GM21717 (cell line): ENCODE measurements around the gene MYO5B.

Experiments
- ATAC-seq: cut with Tn5 transposase; IDR thresholded peaks from one replicate; pipeline ENCODE4 v1.9.1; 2021; ENCODE audit warnings: mild to moderate bottlenecking, moderate library complexity; ENCODE audit not compliant: unreplicated experiment

The MYO5B gene

GRCh38 chr18:50152900-50153299, 42.0 kb downstream of the MYO5B start:
- ATAC-seq, result no peak

DNA sequence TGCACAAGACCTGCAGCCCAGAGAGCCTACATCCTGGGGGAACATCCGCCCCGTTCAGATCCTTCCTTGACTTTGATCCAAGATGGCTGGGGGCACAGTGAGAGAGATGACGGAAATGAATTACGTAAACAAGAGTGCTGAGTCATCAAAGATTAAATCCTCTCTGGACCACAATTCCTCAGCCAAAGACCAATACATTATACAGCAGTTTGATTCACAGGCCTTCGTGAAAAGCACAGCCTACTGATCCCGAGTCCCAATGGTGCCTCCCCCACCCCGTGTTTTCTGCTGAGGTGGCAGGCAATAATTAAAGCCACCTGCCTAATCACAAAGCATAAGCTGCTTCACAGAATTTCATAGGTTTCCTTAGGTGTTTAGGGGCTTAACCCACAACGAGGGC, 43.0 kb downstream of the MYO5B start:
- ATAC-seq, result no peak

DNA sequence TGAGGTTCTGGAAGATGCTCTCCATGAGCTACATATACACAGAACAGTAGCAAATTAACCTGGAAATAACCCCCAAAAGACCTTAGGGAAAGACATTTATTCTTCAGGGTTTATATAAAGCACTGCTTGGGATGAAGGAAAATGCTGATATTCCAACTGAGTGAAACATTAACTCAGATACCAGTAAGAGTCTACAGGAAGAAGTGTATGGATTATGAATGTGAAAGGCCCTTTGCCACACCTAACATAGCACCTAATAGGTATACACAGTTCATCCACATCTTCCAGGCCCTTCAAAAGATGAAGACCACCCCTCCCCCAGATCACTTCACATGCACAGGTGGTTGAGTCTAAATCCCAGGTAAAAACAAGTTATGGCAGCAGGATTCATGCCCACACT, 50.4 kb downstream of the MYO5B start:
- ATAC-seq, result no peak

GRCh38 chr18:50143886-50144285, 51.1 kb downstream of the MYO5B start:
- ATAC-seq, result no peak

- ATAC-seq, result no peak
These were observed 51.7 kb downstream of the MYO5B start for GRCh38 chr18:50143294-50143693.

- ATAC-seq, result no peak
These were observed 52.4 kb downstream of the MYO5B start for GRCh38 chr18:50142441-50143120.

DNA sequence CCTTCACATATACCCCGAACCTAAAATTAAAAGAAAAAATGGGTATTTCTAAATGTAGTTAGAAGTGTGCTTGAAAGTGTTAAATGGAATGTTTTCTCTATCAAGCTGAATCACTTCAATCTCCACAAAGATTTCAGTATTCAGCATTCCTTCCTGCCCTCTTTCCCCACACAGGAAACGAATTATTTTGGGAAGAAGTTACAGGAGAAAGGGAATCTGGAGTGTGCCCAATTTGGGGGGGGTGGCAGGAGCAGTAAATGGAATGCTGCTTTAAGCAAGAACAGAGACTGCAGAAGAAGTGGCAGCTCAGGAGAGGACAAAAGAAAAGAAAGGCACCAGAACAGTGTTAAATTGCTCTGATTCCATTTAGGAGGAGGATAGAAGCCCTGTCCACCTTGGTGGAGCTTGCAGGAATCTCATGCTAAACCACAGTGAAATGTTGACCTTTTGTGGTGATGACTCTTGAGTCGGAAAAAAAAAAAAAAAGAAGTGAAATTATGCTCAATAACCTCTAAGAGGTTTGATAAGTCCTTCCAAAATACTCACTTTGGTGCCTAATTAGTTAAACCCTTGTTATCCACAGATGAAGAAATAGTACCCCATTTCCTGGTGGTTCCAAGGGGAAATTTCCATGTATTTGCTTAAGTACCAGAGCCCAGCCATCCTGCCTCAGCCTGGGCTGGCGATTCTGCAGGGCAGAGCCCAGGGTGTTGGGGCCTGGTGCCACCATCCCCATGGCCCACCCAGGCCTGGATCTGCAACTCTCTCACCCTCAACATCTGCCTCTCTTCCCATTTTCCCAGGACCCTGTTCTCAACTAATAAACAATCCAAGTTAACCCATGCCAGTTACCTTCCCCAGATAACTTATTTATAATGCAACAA, 56.5 kb downstream of the MYO5B start:
- no peak for ATAC-seq

GRCh38 chr18:50135903-50136302, 59.0 kb downstream of the MYO5B start:
- no peak for ATAC-seq

GRCh38 chr18:50133526-50133925, 61.4 kb downstream of the MYO5B start:
- ATAC-seq, result no peak

GRCh38 chr18:50131591-50131990, 63.4 kb downstream of the MYO5B start:
- no peak for ATAC-seq

GRCh38 chr18:50128506-50129271, 66.3 kb downstream of the MYO5B start:
- no peak for ATAC-seq

DNA sequence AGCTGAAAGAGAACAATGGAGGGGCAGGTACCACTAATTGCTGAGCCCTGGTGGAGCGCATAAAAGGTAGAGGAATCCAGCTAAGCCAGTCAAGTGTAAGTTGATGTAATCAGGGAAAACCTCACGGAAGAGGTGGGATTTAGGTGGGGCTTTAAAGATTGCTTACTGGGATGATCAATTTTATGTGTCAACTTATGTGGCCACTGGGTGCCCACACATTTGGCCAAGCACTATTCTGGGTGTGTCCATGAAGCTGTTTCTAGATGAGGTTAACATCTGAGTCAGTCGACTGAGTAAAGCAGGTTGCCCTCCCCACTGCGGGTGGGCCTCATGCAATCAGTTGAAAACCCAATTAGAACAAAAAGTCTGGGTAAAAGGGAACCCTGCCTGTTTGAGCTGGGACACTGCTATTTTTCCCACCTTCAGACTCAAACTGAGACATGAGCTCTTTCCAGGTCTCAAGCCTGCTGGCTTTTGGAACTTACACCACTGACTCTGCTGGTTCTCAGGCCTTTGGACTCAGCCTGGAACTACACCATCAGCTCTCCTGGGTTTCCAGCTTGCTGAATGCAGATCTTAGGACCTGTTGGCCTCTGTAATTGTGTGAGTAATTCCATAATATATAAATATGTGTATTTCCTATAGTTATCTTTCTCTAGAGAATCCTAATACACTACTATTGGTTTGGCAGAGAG, 67.3 kb downstream of the MYO5B start:
- ATAC-seq, result no peak

DNA sequence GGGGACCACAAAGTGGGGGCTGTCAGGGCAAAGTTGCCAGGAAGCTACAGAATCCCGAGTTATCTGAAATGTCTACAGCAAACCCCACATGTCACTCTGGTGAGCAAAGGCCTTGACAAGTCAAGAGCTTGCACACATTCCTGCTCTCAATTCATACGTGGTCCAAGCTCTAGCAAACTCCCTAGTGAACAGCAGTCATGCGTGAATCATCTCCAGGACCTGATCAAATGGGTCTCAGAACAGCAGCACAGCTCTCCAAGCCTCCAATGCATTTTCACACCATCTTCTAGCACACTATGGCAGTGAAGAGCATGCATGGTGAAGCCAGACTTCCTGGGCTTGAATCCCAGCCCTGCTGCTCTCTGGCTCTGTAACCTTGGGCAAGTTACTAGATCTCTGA, 68.5 kb downstream of the MYO5B start:
- no peak for ATAC-seq

DNA sequence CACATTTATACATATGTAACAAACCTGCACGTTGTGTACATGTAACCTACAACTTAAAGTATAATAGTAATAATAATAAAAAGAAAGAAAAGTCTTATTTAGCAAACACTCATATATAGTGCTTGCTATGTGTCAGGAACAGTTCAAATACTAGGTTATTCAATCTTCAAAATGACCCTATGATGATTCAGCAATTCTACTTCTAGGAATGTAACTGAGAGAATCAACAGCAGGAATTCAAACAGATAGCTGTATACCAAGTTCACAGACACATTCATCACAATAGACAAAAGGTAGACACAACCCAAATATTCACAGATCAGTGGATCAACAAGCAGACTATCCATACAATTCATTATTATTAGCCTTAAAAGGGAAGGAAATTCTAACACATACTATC, 69.5 kb downstream of the MYO5B start:
- ATAC-seq, result no peak

- no peak for ATAC-seq
These were observed 75.7 kb downstream of the MYO5B start for GRCh38 chr18:50119296-50119695.

DNA sequence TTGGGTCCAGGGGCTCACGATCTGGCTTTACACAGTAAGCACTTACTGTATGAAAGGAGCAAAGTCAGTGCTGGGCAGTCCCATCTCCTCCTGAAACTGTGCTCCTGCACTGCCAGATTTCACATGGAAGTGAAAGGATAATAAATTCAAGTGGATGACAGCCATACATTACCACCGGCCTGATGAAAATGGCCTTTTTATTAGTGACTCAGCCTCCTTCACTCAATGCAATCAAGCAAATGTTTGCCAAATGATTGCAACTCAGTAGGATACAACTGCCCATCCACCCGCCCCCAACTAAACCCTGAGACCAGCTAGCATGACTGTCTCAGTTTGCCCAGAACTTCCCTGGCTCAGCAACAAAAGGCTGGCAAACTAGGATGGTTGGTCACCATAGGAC, 77.1 kb downstream of the MYO5B start:
- ATAC-seq, result no peak

- no peak for ATAC-seq
These were observed 79.9 kb downstream of the MYO5B start for GRCh38 chr18:50115095-50115494.

DNA sequence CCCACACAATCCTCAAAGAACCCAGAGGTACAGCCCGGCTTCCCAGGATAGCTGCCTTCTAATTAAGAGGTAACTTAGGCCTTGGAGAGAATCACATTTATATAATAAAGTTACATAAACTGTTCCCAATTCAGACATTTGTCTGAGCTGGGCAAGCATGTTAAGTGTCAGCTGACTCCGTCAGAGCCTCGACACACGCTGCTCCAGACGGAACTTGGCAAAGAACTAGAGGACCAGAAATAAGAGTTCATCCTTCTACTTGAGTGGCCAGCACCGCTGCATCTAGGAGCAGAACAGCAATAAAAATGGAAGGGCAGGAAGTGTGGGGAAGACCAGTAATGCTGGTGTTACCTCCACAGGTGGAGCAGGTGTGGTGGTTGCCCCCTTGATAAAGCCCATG, 80.5 kb downstream of the MYO5B start:
- no peak for ATAC-seq

- no peak for ATAC-seq
These were observed 81.2 kb downstream of the MYO5B start for GRCh38 chr18:50113726-50114125.

DNA sequence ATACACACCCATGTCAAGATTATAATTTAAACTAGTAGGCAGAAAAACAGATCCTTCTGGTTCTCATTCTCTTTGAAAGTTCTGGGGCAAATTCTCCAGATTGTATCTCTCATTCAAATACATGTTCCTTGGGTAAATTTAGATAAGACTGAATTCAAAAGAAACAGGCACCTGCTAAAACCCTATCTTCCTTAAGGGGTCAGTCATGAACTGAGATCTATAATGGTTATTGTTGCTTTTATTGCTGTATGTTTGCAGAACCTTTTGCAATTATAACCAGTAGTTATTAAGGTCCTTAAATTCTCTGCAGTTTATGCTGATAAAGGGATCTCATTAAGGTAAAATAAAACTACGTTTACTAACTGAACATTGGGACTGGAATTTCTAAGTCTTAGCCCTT, 83.5 kb downstream of the MYO5B start:
- no peak for ATAC-seq

DNA sequence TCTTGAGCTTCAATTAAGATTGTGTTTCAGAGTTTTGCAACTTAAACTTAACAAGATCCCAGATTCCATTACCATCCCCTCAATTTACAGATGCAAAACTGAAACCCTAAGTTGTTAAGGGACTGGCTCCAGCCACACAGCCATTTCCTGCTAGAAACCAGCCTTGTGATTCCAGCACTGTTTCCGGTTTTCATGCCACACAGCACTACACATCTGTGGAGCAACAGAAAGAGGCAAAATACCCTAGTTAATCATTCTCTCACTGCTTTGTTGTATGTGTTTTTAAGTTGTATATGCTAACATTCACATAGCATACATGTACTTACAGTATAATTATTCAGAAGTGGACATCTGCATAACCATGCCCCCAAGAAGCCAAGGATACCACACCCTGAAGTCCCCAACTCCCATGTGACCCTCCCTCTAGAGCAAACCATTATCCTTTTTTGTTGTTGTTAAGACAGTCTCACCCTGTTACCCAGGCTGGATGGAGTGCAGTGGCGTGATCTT, 87.4 kb downstream of the MYO5B start:
- ATAC-seq, result no peak
